NCI-H2196 treated with DMSO at 0.1 percent for 48 hours (cell line): ENCODE data around the gene EPHA4.

Experiments
- DNase-seq: peaks from one replicate; lab custom pipeline; 2025; ENCODE audit not compliant: unreplicated experiment; lab: John Stamatoyannopoulos, UW

Gene EPHA4

DNA sequence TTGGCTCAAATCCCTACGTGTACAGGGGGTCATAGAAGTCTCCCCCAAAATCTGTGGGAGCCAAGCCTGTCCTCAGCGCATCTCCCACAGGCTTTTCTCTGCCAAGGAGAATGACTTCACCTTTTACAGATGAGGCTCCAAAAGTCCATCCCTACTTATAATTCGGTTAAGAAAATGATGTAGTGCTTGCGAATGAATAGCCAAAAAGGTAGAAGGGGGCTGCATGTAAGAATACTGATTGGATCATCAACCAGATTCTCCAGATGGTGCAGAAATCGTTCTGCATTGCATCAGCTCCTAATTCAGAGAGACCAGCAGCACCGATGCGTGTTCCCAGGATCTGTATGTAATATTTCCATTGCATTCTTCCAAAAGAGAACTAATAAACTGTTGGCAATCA, 91.9 kb downstream of the EPHA4 start:
- no peak for DNase-seq

DNA sequence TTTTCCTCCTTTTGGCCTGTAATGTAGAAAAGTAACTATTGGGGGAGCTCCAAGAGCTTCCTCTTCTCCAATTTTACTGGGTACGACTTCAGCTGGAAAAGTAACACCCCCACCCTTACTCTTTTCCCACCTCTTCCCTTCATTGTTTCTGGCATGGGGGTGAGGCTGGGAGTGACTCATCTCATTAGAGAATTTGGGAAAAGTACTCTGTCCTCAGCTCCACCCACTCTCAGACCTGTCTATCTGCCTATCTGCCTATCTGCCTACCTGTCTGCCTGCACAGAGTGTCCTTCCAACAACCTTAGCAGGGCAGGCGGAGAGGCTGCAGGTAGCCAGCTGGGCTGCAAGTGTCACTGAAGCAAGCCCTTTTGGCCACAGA, 93.6 kb downstream of the EPHA4 start:
- no peak for DNase-seq

DNA sequence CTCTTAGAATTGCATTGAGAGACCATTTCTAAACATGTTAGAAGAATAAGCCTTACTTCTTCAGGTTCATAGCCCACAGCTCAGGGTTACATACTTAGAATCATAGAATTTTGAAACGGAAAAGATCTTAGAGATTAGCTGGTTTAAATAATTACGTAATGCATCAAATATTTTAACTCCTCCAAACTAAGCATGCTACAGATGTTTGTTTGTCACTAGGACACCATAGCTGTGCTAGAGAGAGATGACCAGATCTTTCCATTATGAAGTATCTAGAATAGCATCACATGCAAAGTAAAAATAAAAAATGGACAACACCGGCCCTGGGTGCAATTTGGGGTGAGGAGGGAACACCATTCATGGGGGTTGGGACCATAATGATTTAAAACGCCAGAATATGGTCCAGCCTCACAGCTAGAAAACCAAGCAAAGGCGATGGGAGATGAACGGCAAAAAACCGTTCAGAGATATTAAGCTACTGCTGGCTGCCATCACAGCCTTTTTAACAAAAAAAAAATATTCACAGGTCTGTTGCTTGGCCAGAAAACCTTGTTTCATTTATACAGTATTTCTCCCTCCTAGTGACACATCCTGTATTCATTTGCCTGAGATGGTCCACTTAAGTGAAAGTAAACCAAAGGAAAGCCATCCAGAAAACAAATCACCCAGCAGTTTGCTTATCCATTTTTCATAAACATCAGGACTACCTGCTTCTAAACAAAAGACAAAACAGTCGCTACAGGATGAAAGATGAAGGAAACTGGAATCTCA, 94.2 kb downstream of the EPHA4 start:
- no peak for DNase-seq

DNA sequence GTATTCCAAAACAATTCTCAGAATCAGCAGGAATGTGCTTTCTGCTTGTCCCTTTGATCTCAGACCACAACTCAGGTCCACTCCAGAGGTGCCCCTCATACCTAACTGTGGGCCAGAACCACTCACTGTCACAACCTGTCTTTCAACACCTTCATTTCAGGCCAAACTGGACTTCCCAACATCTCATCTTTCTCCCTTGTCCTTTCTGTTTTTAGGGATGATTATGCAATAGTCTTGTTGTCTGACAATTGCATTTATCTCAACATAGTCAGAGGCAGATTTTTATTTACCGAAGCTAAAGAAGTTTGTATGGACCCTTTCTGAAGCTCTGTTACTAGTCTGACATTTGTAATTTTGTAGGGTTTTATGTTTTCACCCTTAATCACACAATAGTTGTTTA, 95.9 kb downstream of the EPHA4 start:
- no peak for DNase-seq

DNA sequence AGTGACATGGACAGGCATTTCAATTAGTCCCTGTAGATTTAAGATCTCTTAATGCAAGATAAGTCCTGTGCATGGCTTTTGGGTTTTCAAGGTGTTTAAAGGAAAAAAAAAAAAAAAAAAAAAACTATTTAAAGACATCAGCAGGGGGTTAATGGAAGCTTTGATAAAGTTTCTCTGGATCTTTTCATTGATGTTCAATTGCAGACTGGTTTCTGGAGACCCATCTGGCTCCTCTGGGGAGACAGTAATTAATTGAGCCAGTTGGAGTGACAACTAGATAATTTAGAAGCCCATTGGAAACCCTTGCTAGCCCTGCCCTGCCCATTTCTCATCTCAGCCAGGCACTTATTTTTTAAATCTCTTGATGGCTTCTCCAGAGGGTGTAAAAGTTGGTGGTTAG, 98.7 kb downstream of the EPHA4 start:
- DNase-seq: no peak

DNA sequence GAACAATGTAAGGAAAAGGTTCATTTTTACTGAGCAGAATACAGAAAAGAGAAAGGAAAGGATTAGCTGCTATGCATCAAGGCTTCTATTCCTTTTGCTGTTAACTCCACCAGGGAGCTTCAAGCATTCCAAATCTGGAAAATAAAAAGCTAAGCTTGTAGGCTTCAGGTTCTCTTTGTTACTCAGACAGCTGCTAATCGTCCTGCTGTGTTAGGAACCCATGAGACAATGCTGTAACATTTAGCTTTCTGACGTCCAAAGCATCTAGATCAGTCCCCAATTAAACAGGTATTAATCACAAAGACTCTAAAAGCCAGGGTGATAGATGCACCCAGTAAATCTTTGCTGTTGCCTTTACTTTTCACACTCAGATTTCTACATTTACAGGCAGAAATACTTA, 103.8 kb downstream of the EPHA4 start:
- DNase-seq: no peak

DNA sequence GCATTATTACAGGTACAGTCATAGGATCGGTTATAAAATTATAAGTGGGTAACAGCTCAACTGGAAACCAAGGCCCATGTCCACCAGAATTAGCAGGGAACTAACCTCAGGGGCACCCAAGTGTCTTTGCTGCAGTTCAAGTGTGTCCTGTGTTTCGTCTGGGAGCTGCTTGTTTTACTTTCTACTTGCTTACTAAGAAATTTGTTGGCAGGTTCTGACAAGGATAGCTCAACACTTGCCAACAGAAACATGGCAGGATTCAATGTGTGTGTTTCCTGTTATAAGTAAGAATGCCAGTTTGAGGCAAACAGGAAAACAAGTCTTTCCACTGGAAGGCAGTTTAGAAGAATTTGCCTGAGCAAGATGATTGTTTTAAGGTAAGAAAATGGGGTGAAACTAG, 104.5 kb downstream of the EPHA4 start:
- no peak for DNase-seq

DNA sequence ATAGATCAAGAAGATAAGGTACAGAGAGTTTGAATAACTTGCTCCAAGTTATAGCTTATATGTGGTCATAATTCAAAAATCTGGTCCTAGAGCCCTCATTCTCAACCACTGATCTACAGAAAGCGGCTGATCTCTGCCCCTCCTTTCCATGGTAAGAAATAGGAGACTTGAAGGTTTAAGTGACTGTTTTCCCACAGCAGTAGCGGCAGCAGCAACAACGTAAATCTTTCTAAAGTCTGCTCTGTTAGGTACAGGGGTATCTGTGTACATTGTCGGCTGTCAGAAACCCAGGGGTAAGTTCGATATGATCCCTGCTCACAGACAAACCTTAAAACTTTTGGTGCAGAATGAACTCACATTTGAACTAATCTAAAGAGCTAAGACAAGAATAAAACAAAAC, 105.4 kb downstream of the EPHA4 start:
- no peak for DNase-seq

DNA sequence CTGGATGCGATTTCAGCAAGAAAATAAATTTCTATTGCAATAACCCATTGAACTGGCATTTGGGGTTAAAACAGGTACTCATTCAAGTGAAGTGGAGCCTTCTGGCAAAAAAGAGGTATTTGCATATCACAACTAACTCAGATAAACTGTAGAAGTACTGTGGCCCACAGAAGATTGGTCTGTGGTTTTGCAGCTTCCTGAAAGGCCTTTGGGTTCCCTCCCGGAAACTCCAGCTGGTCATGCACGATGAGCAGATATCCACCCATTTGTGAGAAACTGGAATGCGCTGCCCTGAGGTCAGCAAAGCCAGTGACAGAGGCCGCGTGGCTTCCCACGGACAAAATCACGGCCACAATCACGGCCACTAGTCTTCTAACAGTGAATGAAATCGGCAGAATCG, 106.3 kb downstream of the EPHA4 start:
- DNase-seq: no peak

DNA sequence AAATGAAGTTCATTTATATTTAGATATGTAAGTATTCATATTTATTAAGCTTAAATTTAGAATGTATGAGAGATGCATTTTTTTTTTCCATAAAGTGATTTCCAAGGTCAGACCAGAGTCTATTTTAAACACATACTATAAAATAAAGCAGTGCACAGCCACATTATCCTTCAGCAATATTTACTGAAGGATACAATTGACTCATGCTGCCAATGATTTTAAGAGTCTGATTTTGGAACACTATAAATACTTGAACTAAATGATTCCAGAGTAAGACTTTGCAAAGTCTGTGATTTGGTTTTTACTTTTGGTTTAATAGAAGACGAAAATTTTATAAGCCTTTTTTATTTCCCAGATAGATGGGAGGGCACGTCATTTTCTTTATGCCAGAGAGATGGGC, 107.1 kb downstream of the EPHA4 start:
- no peak for DNase-seq

DNA sequence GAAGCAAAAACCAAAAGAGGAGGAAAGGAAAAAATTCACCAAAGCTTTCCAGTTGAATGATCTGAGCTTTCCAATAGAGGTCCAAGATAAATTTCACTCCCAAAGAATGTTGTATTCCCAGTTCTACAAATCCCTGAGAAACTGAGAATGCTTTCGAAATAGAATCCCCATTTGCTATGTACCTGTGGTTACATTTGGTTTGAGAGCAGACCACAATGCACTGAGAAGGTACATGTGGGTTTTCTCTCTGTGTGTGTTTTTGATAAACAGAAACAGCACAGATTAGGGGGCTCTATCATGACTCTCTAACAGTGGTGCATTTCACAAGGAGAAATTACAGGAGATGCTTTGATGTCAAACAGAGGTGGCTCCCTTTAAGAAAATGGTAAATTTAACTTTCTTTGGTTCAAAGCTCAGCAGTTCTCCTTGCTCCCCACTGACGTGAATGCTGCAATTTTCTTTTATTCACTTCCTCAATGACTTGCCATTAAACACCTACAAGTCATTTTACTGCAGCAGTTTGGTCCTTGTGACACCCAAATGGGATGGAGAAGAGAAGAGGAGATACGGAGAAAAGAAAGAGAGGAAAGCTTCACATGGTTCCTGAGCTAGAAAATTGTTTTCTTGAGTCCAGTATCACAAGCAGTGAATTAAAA, 108.7 kb downstream of the EPHA4 start:
- no peak for DNase-seq

DNA sequence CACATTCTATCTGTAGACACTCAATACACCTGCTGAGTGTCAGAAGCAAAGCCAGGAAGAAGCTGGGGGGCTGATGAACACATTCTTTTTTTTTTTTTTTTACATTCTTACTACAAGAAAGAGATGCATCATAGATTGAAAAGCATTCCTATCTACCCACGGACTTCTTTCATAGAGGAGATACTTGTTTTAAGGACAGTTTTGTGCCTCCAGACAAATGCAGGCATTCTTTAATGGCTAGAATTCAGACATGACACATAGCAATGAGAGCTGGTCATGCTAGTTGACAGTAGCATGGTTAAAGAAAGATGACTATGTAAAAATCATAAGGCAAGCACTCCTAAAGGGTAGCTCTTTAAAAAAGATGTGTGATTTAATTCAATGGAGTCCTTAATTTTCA, 110.2 kb downstream of the EPHA4 start:
- DNase-seq: no peak

DNA sequence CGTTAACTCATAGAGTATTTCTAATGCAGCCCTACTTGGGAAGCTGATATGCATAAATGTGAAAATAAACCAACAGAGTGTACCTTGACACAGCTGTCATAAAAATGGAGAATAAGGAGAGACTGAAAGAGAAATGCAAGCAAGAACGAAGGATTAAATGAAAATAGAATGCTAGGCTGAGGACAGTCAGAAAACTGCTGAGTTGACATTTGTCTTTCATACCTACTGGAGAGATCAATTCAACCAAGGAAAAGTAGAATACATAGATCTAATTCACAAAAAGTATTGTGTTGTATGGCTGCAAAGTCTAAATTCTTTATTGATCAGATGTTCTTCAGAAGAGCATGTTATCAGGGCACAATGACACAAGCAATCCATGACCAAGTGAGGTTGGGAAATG, 112.0 kb downstream of the EPHA4 start:
- DNase-seq: no peak

DNA sequence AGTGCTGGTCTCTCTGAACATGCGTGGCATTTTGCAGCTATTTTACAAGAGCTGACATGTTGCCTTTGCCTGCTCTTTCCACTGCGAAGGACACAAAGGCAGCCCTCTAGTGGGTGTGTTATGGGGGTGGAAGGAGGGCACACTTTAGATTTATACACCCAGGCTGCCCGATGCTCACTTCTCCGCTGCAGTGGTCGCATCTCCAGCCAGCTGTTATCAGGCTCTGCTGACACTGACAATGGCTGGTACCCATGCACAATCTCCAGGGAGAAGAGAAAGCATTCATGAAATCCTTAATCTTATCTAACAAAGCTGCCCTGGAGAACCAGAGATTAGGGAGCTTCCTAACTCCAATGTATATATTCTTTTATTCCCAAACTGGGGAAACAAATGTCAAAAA, 113.5 kb downstream of the EPHA4 start:
- DNase-seq: no peak

DNA sequence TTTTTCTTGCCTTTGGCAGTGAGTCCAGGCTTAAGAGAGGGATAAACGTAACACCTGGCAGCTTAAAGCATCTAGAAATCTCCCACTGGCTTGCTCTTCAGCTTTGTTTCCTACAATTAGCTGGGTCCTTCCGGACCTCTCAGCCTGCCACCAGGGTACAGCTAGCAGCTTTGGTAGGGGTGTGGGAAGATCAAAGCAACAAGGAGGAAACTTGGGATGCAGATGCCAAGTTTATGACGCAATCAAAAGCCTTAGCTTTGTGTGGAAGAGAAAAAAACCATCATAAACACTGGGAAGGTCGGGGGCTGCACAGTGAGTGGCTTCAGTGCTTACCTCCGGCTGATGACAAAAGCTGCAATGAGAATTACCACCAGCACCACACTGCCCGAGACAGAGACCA, 116.9 kb downstream of the EPHA4 start:
- no peak for DNase-seq

DNA sequence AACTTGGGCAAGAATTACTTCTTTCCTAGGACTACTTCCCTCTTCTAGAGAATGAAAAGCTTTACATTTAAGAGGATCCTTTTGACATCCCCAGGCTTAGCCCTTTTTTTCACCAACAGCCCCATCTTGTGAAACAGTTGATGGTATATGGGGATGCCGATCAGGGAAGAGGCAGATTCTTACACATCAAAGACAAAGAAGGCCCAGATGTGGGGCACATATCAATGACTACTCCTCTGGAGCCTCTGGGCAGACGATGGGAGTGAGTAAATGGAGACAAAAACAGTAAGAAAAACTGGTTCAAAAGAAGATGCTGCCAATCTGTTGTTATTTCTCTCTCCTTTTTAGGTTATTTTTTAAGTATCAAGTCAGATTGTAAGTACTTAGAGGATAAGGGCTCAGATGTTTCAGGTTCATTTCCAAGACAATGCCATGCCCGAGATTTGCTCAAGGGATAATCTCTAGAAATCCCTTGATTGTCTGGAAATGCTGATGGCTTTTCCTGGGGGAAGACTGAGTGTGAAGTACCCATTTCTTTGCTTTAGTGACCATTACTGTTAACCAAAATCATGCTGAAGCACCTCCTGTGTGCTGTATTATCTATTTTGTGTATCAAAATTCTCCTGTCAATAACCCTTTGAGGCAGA, 117.5 kb downstream of the EPHA4 start:
- no peak for DNase-seq

DNA sequence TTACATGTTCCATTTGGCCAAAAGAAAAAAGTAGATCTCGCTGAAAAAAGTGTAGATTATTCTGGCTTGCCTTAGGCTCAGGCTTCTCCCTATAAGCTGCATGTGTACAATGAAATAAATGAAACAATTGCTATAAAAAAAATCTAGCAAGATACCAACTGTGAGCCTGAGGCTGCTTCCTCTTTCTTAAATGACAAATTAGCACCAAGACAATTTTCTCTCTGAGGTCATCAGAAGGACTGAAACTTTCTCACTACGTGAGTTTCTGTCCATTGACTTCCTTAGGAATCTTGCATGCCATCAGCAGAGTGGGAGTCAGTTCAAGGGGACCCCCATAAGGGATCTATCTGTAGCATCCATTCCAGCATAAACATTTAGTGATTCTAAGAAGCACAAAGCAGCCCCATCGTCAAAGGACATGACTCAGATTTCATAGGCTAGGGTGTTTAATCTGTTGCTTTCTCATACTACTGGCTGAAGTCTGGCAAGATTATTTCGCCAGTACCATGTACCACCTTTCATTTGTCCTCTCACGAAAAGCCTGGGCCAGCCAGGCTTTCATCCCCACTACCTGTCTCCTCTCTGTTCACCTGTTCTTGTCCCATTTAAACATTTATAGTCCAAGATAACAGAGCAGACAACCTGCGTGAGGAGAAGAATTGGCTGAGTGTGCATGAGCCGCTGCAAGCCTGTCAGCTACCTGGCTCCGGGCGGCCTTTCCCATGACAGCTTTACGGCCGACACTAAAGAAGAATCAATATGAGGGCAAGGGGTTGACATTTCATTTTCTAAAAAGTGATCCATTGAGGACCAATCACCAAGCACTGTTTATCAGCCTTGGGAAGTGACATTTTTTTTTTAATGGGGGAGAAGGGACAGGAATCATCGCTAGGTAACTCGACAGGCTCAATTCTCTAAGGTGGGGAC, 120.0 kb downstream of the EPHA4 start:
- no peak for DNase-seq

DNA sequence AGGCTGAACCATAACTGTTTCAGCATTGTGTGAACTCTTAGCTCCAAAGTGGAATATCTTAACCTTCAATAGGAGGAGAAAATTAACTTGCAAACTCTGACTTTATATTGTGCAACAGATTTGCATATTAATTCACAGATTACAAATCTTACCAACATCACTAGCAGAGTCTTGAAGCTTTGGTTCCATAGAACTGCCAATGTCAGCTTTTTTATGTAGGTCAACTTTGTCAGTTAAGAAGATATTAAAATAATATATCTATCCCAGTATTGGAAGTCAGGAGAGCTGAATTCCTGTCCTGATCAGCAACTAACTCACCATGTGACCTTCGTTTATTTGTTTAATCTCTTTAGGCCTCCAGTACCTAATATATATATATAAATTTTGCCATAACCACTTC, 121.8 kb downstream of the EPHA4 start:
- no peak for DNase-seq

DNA sequence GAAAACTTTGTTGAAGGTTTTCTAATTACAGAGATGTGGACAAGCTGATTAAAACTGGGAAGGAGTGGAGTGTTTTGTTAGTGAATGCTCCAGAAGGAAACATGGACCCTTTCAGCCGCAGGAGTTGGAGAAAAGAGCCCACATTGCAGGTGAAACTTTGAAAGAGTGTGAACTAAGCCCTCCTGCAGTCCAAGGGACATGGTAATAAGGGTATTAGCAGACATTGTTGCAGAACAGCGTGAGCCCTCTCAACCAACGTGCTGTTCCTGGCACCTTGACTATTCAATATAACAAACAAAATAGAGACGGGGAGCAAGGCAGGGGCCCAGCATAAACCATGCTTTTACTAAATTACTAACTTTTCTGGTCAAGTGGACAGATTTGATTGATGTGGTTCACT, 122.7 kb downstream of the EPHA4 start:
- no peak for DNase-seq

DNA sequence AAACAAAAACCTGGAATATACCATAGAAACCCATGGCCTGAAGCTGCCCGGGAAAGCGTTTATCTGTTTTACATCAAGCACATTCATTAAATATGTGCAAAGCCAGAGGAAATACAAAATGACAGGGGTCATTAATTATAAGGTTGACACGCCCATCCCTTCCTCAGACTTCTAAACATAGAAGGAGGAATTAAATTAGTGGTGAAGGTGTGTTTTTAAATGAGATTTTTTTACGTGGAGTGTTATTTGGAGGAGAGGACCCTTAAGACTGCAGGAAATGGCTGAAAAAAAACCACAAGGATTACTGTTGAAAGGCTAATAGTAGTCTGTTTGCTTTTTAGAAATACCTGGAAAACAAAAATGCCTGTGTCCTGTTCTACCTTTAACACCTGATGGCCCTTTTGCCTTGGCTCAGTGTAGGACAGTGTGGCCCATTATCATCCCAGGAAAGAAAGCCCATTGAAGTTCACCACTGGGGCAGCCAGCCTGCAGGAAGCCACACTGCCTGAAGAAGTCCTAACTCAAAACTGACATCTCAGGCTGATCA, 123.2 kb downstream of the EPHA4 start:
- DNase-seq: no peak
